Measurements from ENCODE around the gene CLDN20.
"Not testable (repeated sequence)": the region's sequence is repeated elsewhere in the genome, so short reads cannot be mapped to it uniquely, and the experiment has no call there.

CLDN20 gene

DNA sequence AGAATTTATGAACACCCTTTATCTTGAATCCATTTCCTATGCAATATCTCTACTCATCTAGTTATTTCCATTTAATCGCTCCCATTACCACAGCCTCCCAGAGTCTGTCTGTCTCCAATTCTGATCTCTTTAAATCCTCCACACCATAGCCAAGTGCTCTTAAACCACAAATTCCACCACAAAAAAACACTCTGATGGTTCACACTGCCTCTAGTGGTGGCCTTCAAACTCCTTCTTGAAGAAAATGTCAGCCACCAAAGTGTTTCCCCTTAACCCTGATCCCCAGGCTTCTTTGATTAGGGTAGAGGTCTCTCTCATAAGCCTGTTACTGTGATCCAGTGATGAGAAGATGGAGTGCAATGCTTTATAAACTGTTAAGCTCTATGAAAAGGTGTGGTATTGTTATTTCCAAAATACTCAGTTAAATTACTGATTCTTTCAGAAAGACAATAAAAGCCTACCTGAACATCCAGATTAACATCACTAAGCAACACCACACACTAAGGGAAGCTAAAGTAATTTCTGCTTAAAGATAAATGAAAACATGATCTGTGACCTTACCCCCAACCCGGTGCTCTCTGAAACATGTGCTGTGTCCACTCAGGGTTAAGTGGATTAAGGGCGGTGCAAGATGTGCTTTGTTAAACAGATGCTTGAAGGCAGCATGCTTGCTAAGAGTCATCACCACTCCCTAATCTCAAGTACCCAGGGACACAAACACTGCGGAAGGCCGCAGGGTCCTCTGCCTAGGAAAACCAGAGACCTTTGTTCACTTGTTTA, 4.5 kb downstream of the CLDN20 start:
- TF ChIP-seq, protein P1, sequence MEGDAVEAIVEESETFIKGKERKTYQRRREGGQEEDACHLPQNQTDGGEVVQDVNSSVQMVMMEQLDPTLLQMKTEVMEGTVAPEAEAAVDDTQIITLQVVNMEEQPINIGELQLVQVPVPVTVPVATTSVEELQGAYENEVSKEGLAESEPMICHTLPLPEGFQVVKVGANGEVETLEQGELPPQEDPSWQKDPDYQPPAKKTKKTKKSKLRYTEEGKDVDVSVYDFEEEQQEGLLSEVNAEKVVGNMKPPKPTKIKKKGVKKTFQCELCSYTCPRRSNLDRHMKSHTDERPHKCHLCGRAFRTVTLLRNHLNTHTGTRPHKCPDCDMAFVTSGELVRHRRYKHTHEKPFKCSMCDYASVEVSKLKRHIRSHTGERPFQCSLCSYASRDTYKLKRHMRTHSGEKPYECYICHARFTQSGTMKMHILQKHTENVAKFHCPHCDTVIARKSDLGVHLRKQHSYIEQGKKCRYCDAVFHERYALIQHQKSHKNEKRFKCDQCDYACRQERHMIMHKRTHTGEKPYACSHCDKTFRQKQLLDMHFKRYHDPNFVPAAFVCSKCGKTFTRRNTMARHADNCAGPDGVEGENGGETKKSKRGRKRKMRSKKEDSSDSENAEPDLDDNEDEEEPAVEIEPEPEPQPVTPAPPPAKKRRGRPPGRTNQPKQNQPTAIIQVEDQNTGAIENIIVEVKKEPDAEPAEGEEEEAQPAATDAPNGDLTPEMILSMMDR (IDR thresholded peaks at IDR 0.05; ENCODE audit: low read depth, low read length, missing control alignments): peak; percentile 65
- not testable (repeated sequence) for DNase-seq (ENCODE audit: low read depth); H3K4me3 ChIP-seq (ENCODE audit: low read depth, low read length)

DNA sequence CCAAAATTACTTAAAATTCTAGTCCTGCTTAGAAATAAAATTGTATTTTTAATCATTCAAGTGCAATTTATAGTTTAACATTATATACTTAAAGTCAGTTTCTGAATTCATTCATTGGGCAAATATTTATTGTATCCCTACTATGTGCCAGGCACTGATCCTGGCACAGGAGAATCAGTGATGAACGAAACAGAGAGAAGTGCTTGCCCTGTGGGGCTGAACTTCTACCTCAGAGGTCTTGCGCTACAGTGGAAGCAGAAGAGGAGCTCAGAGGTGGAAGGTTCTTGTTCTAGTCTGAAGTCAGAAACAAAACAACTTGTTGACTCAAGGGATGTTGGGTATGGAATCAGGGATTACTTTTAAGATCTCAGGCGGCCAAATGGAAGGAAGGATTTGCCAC, 6.0 kb downstream of the CLDN20 start:
- TF ChIP-seq, protein P1 (IDR thresholded peaks at IDR 0.05; ENCODE audit: low read depth, low read length, missing control alignments): no peak
- no peak for DNase-seq (ENCODE audit: low read depth)
- H3K4me3 ChIP-seq (ENCODE audit: low read depth, low read length): no peak overlapping the region

DNA sequence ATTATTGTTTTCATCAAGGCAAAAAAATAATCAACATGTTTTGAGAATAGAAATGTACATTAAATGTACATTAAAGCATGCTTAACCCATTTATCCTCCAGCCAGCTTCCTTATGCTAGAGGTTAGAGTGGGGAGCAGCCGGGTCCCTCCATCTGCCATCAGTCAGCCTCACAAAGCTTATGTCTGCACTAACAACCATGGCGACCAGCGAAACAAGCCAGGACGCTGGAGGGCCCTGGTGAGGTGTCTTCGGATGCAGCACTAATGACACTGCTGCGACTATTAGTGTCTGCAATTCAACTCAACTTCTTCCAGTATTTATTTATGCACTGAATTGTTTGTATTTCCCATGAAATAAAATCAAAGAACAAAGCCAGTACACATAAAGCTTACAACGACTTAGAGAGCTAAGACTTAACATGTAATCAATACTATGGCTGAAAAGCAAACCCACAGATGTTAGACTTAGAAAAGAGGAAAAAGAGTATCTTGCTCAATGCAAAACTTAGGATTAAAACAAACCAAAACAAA, 6.8 kb downstream of the CLDN20 start:
- TF ChIP-seq, protein P1 (IDR thresholded peaks at IDR 0.05; ENCODE audit: low read depth, low read length, missing control alignments): no peak
- DNase-seq (ENCODE audit: low read depth): no peak
- no peak overlapping the region for H3K4me3 ChIP-seq (ENCODE audit: low read depth, low read length)

DNA sequence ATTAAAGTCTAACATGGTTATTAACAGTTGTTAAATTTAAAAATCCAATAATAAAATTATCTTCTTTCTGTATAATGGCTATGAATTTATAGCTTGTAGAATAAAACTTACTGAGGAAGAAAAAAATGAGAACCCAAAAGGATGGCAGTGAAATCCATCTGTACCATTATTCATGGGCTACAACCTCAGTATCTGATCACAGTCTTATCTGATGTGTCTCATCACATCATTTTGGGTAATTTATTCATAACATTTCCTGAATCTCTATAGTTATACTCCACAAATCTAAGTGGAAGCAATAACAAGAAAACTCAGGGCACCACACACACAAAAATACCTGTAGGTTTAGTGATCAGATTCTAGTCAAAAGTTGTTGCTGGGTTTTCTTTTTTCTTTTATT, 7.3 kb downstream of the CLDN20 start:
- no peak overlapping the region for H3K4me3 ChIP-seq (ENCODE audit: low read depth, low read length)
- TF ChIP-seq, protein P1 (IDR thresholded peaks at IDR 0.05; ENCODE audit: low read depth, low read length, missing control alignments): no peak
- DNase-seq (ENCODE audit: low read depth): no peak

DNA sequence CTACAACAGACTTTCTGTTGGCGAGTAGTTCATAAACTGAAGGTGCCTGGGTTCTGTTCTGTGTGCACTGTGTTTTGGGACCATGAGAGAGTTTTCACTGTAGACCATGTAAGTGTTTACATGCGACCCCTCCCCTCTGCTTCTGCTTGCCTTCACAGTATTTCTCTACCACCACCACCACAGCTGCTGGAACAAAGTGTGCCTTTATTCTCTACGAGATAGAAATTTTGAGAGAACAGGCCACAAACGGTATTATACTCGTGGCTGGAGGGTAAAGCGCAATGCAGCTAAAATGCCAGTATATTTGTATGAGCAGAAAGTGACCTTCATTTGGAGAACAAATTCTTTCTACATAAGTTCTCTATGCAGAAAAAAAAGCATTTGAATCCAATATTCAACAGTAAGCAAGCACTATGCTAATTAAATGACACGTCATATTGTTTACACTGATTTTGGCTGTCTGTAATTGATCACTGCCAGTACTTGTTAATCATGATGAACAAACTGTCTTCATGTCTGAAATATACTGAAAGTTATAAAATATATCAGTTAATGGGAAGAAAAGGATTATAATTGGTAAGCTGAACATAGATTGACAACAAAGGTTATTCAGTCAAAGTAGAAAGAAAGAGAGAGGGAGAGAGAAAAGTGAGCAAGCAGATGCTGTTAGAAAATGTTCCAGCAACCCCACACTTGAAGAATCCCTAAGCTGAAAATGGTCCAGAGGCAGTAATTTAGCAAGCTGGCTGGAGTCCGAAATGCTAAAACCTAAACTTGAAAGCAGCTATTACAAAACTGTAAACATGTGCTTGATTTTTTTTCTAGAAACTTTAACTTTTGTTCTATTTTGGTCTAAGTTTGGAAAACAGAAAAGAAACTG, 8.8 kb downstream of the CLDN20 start:
- TF ChIP-seq, protein P1 (IDR thresholded peaks at IDR 0.05; ENCODE audit: low read depth, low read length, missing control alignments): no peak
- H3K4me3 ChIP-seq (ENCODE audit: low read depth, low read length): no peak overlapping the region
- no peak for DNase-seq (ENCODE audit: low read depth)

DNA sequence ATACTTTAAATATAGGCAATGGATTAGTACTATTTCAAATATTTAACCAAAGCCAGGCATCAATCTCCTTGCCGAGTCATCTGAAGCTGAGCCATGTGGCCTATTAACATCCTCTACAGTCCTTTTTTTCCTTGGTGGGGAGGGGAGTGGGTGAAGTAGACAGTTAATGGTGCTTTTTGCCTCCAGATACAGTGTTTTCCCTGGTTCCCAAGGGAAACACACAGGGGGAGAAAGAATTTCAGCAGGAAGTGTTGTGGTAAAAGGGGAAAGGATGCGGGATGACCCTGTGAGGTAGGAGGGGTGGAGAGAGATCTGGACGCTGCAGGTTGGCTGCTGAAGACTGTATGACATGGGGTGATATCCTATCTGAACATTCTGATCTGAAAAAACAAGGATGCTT, 9.6 kb downstream of the CLDN20 start:
- DNase-seq (ENCODE audit: low read depth): no peak
- TF ChIP-seq, protein P1 (IDR thresholded peaks at IDR 0.05; ENCODE audit: low read depth, low read length, missing control alignments): no peak
- no peak overlapping the region for H3K4me3 ChIP-seq (ENCODE audit: low read depth, low read length)

All from GM12864 (cell line).